ENCODE results near the gene CLEC2D.
"Not testable (repeated sequence)": the region's sequence is repeated elsewhere in the genome, so short reads cannot be mapped to it uniquely, and the experiment has no call there.

Gene CLEC2D

DNA sequence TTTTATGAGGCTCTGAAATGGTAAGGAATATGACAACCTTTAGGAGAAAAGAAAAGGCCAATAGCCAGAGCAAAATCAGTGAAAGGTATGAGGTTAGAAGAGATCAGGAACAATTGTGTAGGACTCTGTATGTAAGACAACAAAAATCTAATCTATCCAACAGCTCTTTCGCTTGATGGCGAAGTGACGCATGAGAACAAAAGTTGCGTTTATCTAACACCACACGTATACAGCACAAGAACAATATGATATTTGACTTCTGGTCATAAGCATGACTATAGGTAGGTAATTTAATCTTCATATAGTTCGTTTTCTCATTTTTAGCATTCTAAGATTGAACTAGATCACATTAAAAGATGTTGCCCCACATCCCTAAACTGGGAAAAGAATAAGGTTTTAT, 61.9 kb downstream of the CLEC2D start:
- no peak for DNase-seq

DNA sequence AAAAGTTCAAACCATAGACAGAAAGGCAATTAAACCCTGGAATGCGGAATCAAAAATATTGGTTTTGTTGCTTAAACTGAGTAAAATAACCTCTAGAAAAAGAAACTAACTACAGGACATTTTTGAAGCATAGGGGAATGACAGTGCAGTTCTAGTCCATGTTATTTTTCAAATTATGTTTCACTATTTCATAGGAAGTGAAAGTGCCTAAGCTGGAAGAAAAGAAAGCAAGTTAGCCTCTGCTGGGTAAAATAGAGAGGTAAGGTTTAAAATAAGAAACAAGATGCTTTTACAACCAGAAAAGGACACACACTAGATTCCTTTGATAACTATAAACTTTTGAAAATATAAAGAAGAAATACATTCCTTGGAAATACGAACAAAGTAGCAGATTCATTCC, 62.3 kb downstream of the CLEC2D start:
- DNase-seq, result no peak

DNA sequence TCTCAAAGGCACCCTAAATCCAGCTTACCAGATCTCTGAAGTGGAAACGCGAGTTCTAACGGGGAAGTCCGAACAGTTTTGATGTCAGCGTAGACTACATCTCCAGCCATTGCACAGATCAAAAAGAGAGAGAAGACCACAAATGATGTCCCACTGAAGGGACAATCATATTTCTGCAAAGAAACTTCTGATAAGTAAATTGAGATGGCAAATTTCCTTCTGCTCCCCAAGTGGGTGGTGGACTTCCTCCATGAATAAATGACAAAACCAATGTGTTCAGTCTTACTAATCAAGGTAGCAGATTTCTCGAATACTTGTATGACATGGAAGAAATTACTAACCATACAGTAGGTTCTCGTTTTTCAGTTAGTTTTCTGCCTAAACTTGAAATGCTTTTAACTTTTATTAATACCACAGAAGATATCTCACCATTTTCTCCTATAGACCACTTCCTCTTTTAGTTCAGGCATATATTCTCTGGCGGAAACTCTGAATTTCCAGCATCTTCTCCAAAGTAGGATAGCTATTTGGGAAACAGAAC, 63.5 kb downstream of the CLEC2D start, which contains the start of gene CLECL1:
Gene CLECL1 (minus strand): TSS at position 177 of the 541 bp plus-strand sequence.
- no peak for DNase-seq

DNA sequence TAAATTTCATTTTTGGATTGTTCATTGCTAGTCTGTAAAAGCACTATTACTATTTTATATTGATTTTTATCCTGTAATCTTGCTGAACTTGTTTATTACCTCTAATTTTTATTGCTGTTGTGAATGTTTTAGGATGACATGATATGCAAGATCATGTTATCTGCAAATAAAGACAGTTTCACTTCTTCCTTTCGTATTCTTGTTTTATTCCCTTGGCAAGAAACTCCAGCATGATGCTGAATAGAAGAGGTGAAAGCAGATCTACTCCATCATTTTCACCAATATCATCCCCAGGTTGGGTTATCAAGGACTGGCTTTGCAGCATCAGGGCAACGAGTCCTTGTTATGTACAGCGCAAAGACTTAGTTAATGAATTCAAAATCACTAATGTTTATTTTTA, 66.1 kb downstream of the CLEC2D start:
- DNase-seq, result no peak

DNA sequence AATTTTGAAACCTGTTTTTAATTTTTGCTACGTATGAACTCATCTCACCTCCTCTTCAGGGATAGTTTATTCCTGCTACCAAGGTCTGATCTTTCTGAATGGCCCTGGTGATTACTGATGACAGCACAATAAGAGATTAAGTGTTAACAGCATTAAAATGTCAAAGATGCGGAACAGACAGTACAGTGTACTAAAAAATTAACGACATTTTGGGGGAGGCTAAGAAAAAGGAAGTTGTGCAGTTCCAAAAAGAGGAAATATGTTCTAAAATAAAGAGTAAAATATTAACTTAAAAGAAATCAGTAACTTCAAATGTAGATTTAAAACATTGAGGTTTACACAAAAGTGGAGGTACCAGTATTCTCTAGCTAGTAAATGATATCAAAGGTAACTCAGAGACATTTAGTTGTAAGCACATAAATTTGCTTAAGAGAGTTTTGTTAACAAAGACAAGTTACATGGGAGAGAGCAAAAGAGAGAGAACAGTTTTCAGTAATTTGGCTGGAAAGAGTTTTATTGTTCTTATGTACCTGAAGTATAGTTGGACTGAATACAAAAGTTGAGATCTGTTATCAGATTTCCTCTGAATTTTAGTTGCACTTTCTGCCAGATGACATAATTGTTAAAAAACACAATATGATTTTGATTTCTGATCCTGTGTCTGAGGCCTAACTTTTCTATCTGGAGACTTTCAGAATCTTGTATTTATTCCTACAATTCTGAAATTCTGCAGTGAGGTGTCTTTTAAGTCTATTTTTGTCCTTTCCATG, 67.6 kb downstream of the CLEC2D start:
- no peak for DNase-seq

DNA sequence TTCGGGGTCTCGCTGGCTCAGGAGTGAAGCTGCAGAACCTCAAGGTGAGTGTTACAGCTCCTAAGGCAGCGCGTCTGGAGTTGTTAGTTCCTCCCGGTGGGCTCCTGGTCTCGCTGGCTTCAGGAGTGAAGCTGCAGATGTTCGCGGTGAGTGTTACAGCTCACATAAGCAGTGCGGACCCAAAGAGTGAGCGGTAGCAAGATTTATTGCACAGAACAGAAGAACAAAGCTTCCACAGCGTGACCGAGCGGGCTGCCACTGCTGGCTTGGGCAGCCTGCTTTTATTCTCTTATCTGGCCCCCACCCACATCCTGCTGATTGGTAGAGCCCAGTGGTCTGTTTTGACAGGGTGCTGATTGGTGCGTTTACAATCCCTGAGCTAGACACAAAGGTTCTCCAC, 69.4 kb downstream of the CLEC2D start:
- not testable (repeated sequence) for DNase-seq

DNA sequence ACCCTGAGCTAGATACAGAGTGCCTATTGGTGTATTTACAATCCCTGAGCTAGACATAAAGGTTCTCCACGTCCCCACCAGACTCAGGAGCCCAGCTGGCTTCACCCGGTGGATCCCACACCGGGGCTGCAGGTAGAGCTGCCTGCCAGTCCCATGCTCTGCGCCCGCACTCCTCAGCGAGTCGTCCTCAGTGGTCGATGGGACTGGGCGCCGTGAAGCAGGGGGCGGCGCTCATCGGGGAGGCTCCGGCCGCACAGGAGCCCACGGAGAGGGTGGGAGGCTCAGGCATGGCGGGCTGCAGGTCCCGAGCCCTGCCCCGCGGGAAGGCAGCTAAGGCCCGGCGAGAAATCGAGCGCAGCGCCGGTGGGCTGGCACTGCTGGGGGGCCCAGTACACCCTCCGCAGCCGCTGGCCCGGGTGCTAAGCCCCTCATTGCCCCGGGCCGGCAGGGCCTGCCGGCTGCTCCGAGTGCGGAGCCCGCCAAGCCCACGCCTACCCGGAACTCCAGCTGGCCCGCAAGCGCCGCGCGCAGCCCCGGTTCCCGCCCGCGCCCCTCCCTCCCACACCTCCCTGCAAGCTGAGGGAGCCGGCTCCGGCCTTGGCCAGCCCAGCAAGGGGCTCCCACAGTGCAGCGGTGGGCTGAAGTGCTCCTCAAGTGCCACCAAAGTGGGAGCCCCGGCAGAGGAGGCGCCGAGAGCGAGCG, 70.0 kb downstream of the CLEC2D start:
- not testable (repeated sequence) for DNase-seq

DNA sequence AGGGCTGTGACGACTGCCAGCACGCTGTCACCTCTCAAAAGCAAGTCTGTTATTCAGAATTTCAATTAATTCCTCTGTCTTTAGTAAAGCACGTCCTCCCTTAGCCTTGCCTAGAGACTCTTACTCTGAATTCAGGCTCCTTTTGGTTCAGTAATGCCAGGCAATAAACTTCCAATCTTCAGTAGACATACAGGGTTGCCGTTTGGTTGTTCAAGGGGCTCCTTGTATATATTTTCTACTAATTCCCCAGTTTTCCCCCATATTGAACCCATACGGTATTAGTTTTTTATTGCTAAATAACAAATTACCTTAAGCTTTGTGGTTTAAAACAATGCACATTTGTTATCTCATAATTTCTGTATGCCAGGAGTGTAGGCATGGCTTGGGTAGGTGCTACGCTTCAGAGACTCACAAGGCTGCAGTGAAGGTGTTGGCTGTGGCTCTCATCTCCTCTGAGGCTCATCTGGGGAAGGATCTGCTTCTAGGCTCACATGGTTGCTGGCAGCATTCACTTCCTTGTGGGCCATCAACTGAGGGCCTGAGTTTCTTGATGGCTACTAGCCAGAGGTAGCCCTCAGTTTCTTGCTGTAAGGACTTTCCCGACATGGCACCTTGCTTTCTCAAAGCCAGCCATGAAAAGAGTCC, 70.7 kb downstream of the CLEC2D start:
- DNase-seq, result no peak

DNA sequence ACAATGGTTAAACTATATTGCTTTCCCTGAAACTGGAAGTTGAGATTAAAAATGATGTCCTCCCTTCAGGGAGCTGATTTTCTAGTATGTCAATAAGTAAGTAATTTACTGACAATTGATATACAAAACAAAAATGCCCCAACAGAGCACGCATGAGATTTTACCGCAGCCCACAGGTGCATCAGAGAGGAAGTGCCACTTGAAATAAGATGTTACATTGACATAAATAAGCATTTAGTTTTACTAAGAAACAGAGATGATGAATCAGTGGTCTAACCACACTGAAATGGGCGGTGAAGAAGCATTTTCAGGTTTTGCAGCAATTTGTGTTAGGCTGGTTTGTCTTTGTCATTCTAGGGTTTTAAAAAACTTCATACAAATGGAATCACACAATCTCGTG, 72.2 kb downstream of the CLEC2D start:
- peak; percentile 75 for DNase-seq

DNA sequence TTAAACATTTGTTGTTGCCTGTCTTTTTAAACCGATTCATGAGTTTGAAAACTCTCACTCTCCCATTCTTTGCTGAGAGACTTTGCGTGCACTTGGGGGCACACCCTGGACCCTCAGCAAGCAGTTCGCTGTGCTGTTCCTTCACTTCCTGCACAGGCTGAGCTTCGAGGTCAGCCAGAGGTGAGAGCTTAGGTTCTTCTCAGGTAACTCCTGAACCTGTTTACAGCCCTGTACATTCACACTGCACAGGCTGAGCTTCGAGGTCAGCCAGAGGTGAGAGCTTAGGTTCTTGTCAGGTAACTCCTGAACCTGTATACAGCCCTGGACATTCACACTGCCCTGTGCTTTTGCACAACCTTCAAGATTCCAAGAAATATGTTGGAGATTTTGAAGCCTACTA, 73.1 kb downstream of the CLEC2D start:
- no peak for DNase-seq

DNA sequence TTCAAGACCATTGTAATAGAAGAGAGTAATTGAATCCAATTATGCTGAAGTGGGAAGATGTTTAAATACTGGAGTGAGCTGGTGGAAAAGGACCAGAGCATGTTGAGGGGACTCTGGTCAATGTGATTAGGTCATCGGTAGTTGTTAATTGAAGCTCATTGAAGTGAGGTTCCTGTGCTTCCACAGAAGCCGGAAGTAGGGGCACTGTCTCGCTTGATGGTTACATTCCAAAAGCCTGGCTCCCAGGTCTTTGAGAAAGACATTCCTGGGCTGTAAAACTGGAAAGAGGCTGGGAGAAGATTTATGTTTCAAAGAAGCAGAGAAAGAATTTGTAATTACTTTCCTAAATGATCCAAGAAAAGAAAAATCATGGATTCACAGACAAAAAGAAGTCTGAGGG, 75.7 kb downstream of the CLEC2D start:
- no peak for DNase-seq
